Glutamatergic neuron (in vitro differentiated cells): ENCODE results near the gene TNFAIP8L1. TPM values are rescaled to one million over a fixed set of nuclear protein-coding genes. Genes with fewer than 3 reads are reported as not detected.
"Not testable (repeated sequence)": the region's sequence is repeated elsewhere in the genome, so short reads cannot be mapped to it uniquely, and the experiment has no call there.

Experiments used
- DNase-seq: peaks from one replicate; pipeline ENCODE4 v3.0.0; 2022
- H3K27ac Mint-ChIP-seq: one replicate; pipeline ENCODE4 v1.8.0; 2020; ENCODE audit warnings: mild to moderate bottlenecking, mixed read lengths, inconsistent platforms; ENCODE audit not compliant: unreplicated experiment
- H3K27me3 Mint-ChIP-seq: one replicate; pipeline ENCODE4 v1.8.0; 2020; ENCODE audit warnings: mild to moderate bottlenecking, moderate library complexity, mixed read lengths, inconsistent platforms; ENCODE audit not compliant: unreplicated experiment
- H3K36me3 Mint-ChIP-seq: one replicate; pipeline ENCODE4 v1.8.0; 2020; ENCODE audit warnings: mild to moderate bottlenecking, mixed read lengths, inconsistent platforms; ENCODE audit not compliant: unreplicated experiment
- H3K4me1 Mint-ChIP-seq: one replicate; pipeline ENCODE4 v1.8.0; 2020; ENCODE audit warnings: mild to moderate bottlenecking, low read depth, mixed read lengths, inconsistent platforms; ENCODE audit not compliant: unreplicated experiment
- H3K4me3 Mint-ChIP-seq: one replicate; pipeline ENCODE4 v1.8.0; 2020; ENCODE audit warnings: mild to moderate bottlenecking, mixed read lengths, inconsistent platforms; ENCODE audit not compliant: unreplicated experiment
- H3K9me3 Mint-ChIP-seq: one replicate; pipeline ENCODE4 v1.8.0; 2020; ENCODE audit warnings: mild to moderate bottlenecking, moderate library complexity, mixed read lengths, inconsistent platforms; ENCODE audit not compliant: unreplicated experiment
- CTCF ChIP-seq: fragments of 200-600 bp; sonication (generic); IDR thresholded peaks from one replicate; pipeline ENCODE4 v1.5.0; 2021; ENCODE audit not compliant: partially characterized antibody, unreplicated experiment
- total RNA-seq: library from RNA; stranded (reverse); fragmentation: NEBNext Ultra II Directional; extraction: Animal tissue kit (Norgen Biotek cat#: 25700); gene quantifications from one replicate; pipeline ENCODE4 v1.2.1, GENCODE V29; 2021; ENCODE audit not compliant: unreplicated experiment

TNFAIP8L1 gene
- total RNA-seq, 1 donor from 2014 or later, result 23.6 TPM

GRCh38 chr19:4678881-4679790 lies 39.8 kb downstream of the TNFAIP8L1 start:
- peaks cover 3% of the 10 kb centered on the region for H3K27me3 Mint-ChIP-seq
- H3K4me3 Mint-ChIP-seq, result no peak overlapping the region
- H3K4me1 Mint-ChIP-seq, result no peaks in the 10 kb centered on the region
- DNase-seq, result peak; percentile 48
- H3K36me3 Mint-ChIP-seq, result no peaks in the 10 kb centered on the region
- peaks cover 7% of the 10 kb centered on the region for H3K9me3 Mint-ChIP-seq
- no peak overlapping the region for H3K27ac Mint-ChIP-seq
- TF ChIP-seq CTCF, result no peak

- not testable (repeated sequence) for H3K27me3 Mint-ChIP-seq, H3K4me3 Mint-ChIP-seq, H3K9me3 Mint-ChIP-seq, DNase-seq, H3K4me1 Mint-ChIP-seq, H3K27ac Mint-ChIP-seq, H3K36me3 Mint-ChIP-seq
Observed at GRCh38 chr19:4680021-4680420, 40.7 kb downstream of the TNFAIP8L1 start.

GRCh38 chr19:4682417-4683200 lies 43.3 kb downstream of the TNFAIP8L1 start:
- Mint-ChIP-seq H3K27me3 (peaks cover 2% of the 10 kb centered on the region), H3K4me1 (no peaks in the 10 kb centered on the region), H3K4me3 (no peak overlapping the region), H3K27ac (no peak overlapping the region), H3K36me3 (no peaks in the 10 kb centered on the region), H3K9me3 (peaks cover 5% of the 10 kb centered on the region)
- DNase-seq, result no peak
- TF ChIP-seq CTCF, result no peak

GRCh38 chr19:4684312-4685095 lies 45.2 kb downstream of the TNFAIP8L1 start:
- Mint-ChIP-seq H3K4me3 (no peak overlapping the region), H3K9me3 (peaks cover 4% of the 10 kb centered on the region), H3K27me3 (peaks cover 4% of the 10 kb centered on the region), H3K4me1 (no peaks in the 10 kb centered on the region), H3K27ac (no peak overlapping the region), H3K36me3 (no peaks in the 10 kb centered on the region)
- no peak for TF ChIP-seq CTCF
- no peak for DNase-seq

DNA sequence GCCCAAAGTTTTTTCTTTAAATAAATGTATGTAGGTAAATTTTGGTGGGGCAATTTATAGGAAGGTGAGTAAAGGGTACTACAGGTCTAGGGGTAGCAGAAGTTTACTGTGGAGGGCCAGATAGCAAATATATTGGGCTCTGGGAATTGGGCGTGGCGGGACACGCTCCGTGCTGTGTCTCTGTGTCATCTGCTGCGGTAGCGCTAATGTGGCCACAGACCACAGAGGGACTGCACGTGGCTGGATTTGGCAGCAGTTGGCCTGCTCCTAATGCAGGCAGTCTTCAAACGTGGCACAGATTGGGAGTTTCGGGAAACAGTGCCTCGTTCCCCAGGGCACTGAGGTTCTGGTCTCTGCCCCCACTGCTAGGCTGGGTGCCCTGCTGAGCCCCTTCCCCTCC lies 47.4 kb downstream of the TNFAIP8L1 start:
- H3K4me1 Mint-ChIP-seq, result peaks cover 5% of the 10 kb centered on the region

More for the DNA sequence above, 47.4 kb downstream of the TNFAIP8L1 start:
- TF ChIP-seq CTCF, result no peak
- H3K27ac Mint-ChIP-seq, result no peak overlapping the region
- H3K27me3 Mint-ChIP-seq, result peaks cover 7% of the 10 kb centered on the region
- no peak overlapping the region for H3K4me3 Mint-ChIP-seq
- no peak for DNase-seq
- peaks cover 4% of the 10 kb centered on the region for H3K9me3 Mint-ChIP-seq
- no peaks in the 10 kb centered on the region for H3K36me3 Mint-ChIP-seq
